ENCODE results near the gene ADIPOR2.

GRCh38 chr12:1650978-1651361 is 39.9 kb upstream of the ADIPOR2 start:
- TF ChIP-seq CTCF (conservative IDR thresholded peaks at IDR 0.05 in 1 of 2, IDR thresholded peaks at IDR 0.05 in 1 of 2; ENCODE audit: low read depth in 1 of 2, low read length in 2 of 2) (no peak), EZH2 (IDR thresholded peaks at IDR 0.05; ENCODE audit: low read length, missing control alignments) (no peak)

Data from fibroblast of lung (primary cell).